HepG2 (cell line): Measurements from ENCODE around the gene PISD. TPM values are rescaled to one million over a fixed set of nuclear protein-coding genes. Genes with fewer than 3 reads are reported as not detected.

Experiments
- ATAC-seq: fragments of 200-7000 bp; cut with Tn5 transposase; 3 replicates; pipeline ENCODE4 v1.9.1; 2020; ENCODE audit warnings: mild to moderate bottlenecking, moderate library complexity
- BruUV-seq: library from RNA; stranded (reverse); fragments of 400-500 nt; replicated peaks from 2 replicates; lab custom pipeline; 2021; lab: Mats Ljungman, UMichigan
- CTCF ChIA-PET: fragments of 300-600 bp; formaldehyde crosslinking; extraction: SDS; loops from one replicate; lab custom pipeline; 2021; ENCODE audit warnings: low total read pairs, inconsistent platforms, low intra/inter-chr PET ratio; lab: Yijun Ruan, JAX
- POLR2A ChIA-PET: fragments of 350-600 bp; sonication (Branson Sonifier 250); formaldehyde crosslinking; loops from one replicate; lab custom pipeline; 2020; ENCODE audit warnings: antibody characterized with exemption, inconsistent platforms; lab: Yijun Ruan, JAX
- DNase-seq: peaks from one replicate; pipeline ENCODE4 v3.0.0-alpha.2; 2015; ENCODE audit warnings: low spot score
- FAIRE-seq: peaks from 3 replicates; lab custom pipeline; 2011; peaks lifted over from hg19 to GRCh38; lab: Jason Lieb, UNC
- H2AFZ ChIP-seq: one replicate; pipeline ENCODE4 v1.6.1; 2011; ENCODE audit warnings: low read length, inconsistent platforms
- H3K27ac ChIP-seq: fragments of 300-600 bp; 3 replicates; pipeline ENCODE4 v1.8.0; 2011; ENCODE audit warnings: mixed run types, mild to moderate bottlenecking, mixed read lengths, low read length, inconsistent platforms; ENCODE audit not compliant: insufficient read depth; ENCODE audit errors: extremely low read length
- H3K27me3 ChIP-seq, 2 experiments: fragments of 200-600 bp in 1 of 2; 2 replicates in 1 of 2; 3 replicates in 1 of 2; pipeline versions ENCODE4 v1.6.0 to v1.8.0; 2011; ENCODE audit warnings: low read length in 2 of 2, mild to moderate bottlenecking in 2 of 2, moderate library complexity in 2 of 2, inconsistent platforms in 1 of 2; ENCODE audit not compliant: insufficient read depth in 2 of 2, control insufficient read depth in 1 of 2
- H3K36me3 ChIP-seq, 2 experiments: fragments of 200-600 bp in 1 of 2; replicated peaks in 1 of 2; 2 replicates in 1 of 2; 3 replicates in 1 of 2; pipeline versions ENCODE4 v1.5.1 to v1.8.0; 2011; ENCODE audit warnings: low read length in 2 of 2, inconsistent platforms in 1 of 2; ENCODE audit not compliant: insufficient read depth in 2 of 2, control insufficient read depth in 1 of 2
- H3K4me1 ChIP-seq: 2 replicates; pipeline ENCODE4 v1.5.1; 2012; ENCODE audit warnings: low read length, inconsistent platforms; ENCODE audit not compliant: insufficient read depth
- H3K4me2 ChIP-seq: 2 replicates; pipeline ENCODE4 v1.6.0; 2011; ENCODE audit warnings: low read depth, low read length, inconsistent platforms
- H3K4me3 ChIP-seq, 3 experiments: fragments of 200-600 bp in 1 of 3; sonication (generic), shearing (Covaris generic) in 1 of 3; replicated peaks in 1 of 3; 2 replicates each; pipeline ENCODE4 v1.5.1; 2011 to 2016; ENCODE audit warnings: low read length in 3 of 3, inconsistent platforms in 2 of 3, low read depth in 2 of 3, mild to moderate bottlenecking in 2 of 3, control low read depth in 1 of 3, mixed read lengths in 1 of 3; ENCODE audit not compliant: insufficient read depth in 1 of 3
- H3K79me2 ChIP-seq: one replicate; pipeline ENCODE4 v1.6.1; 2011; ENCODE audit warnings: low read length, inconsistent platforms; ENCODE audit not compliant: insufficient read depth
- H3K9ac ChIP-seq: 2 replicates; pipeline ENCODE4 v1.6.0; 2011; ENCODE audit warnings: mild to moderate bottlenecking, low read depth, low read length, inconsistent platforms; ENCODE audit not compliant: insufficient read depth
- H3K9me3 ChIP-seq: 2 replicates; pipeline ENCODE4 v1.5.1; 2012; ENCODE audit warnings: mild to moderate bottlenecking, low read length
- H4K20me1 ChIP-seq: 2 replicates; pipeline ENCODE4 v1.6.0; 2011; ENCODE audit warnings: inconsistent platforms, mild to moderate bottlenecking, low read length, moderate library complexity; ENCODE audit not compliant: insufficient read depth
- AGO2 ChIP-seq: fragments of 200-400 bp; formaldehyde crosslinking; optimal IDR thresholded peaks from 2 replicates; pipeline ENCODE3; 2017; ENCODE audit warnings: mild to moderate bottlenecking, low read depth, low read length, moderate library complexity
- BORCS8-MEF2B ChIP-seq: sonication (generic); formaldehyde crosslinking; IDR thresholded peaks from 2 replicates; pipeline ENCODE4 v1.8.0; 2022; ENCODE audit warnings: mild to moderate bottlenecking, missing genetic modification reagents
- FOXC1 ChIP-seq: sonication (generic); formaldehyde crosslinking; IDR thresholded peaks from 2 replicates; pipeline ENCODE4 v1.8.0; 2022; ENCODE audit warnings: mild to moderate bottlenecking, missing genetic modification reagents, borderline replicate concordance
- NCOA2 ChIP-seq: sonication (generic); formaldehyde crosslinking; IDR thresholded peaks from 2 replicates; pipeline ENCODE4 v1.8.0; 2022; ENCODE audit warnings: inconsistent platforms
- SCMH1 ChIP-seq: sonication (generic); formaldehyde crosslinking; IDR thresholded peaks from 2 replicates; pipeline ENCODE4 v1.9.0; 2021; ENCODE audit warnings: missing genetic modification reagents, mild to moderate bottlenecking, borderline replicate concordance
- TOPORS ChIP-seq: sonication (generic); formaldehyde crosslinking; IDR thresholded peaks from 2 replicates; pipeline ENCODE4 v1.8.0; 2023; ENCODE audit warnings: mild to moderate bottlenecking, missing genetic modification reagents
- TP53 ChIP-seq: sonication (generic); formaldehyde crosslinking; conservative IDR thresholded peaks from 2 replicates; pipeline ENCODE4 v1.4.0; 2020; ENCODE audit warnings: missing genetic modification reagents
- ZNF564 ChIP-seq: sonication (generic); formaldehyde crosslinking; IDR thresholded peaks from 2 replicates; pipeline ENCODE4 v1.8.1; 2023; ENCODE audit warnings: mild to moderate bottlenecking, missing genetic modification reagents
- ZNF766 ChIP-seq: sonication (generic); formaldehyde crosslinking; IDR thresholded peaks from 2 replicates; pipeline ENCODE4 v1.5.0; 2020; ENCODE audit warnings: missing genetic modification reagents, borderline replicate concordance
- WGBS: methylation state at CpG from one replicate; pipeline ENCODE4 v1.1.6; 2017; ENCODE audit warnings: low lambda C conversion rate; 5-methylcytosine and 5-hydroxymethylcytosine counted together
- in situ Hi-C: cut with HindIII; loops from 2 replicates; pipeline ENCODE4 v1.10.0; 2017; ENCODE audit warnings: low pct_unique_long_range_greater_than_20kb; ENCODE audit not compliant: extremely low pct_ligation_motif_present
- intact Hi-C: fragments of 100-400 bp; cut with micrococcal nuclease; formaldehyde crosslinking; loops from one replicate; pipeline ENCODE4 v1.10.0; 2022; ENCODE audit not compliant: unreplicated experiment
- polyA plus RNA-seq, 8 experiments: library from polyadenylated mRNA; depleted of rRNA in 3 of 8; stranded (reverse) in 7 of 8; unstranded in 1 of 8; fragments of >200 nt; fragmentation: Illumina TruSeq in 4 of 8; extraction: Trizol in 4 of 8; gene quantifications; 2 replicates each; pipeline versions ENCODE4 v1.2.1 to v1.2.3, GENCODE V29; 2011 to 2016; ENCODE audit warnings: low read depth in 4 of 8, missing spikeins in 1 of 8, mixed read lengths in 1 of 8; ENCODE audit not compliant: insufficient read depth in 1 of 8
- total RNA-seq, 5 experiments: library from RNA; depleted of rRNA; stranded (reverse); fragments of >200 nt; fragmentation: Illumina TruSeq; extraction: Trizol; gene quantifications; 2 replicates each; pipeline ENCODE4 v1.2.3, GENCODE V29; 2016; ENCODE audit warnings: low read depth in 1 of 5
- TF ChIP-seq, protein P1 (sequence below): sonication (generic); formaldehyde crosslinking; IDR thresholded peaks from 2 replicates; pipeline ENCODE4 v1.5.0; 2020; ENCODE audit warnings: missing genetic modification reagents, mild to moderate bottlenecking, borderline replicate concordance
- TF ChIP-seq, protein P2 (sequence below): sonication (generic); formaldehyde crosslinking; IDR thresholded peaks from 2 replicates; pipeline ENCODE4 v1.5.0; 2020; ENCODE audit warnings: missing genetic modification reagents
- TF ChIP-seq, protein P3 (sequence below): sonication (generic); formaldehyde crosslinking; IDR thresholded peaks from 2 replicates; pipeline ENCODE4 v1.8.1; 2023; ENCODE audit warnings: missing genetic modification reagents, mild to moderate bottlenecking, borderline replicate concordance
- TF ChIP-seq, protein P4 (sequence below): sonication (generic); formaldehyde crosslinking; IDR thresholded peaks from 2 replicates; pipeline ENCODE4 v1.8.0; 2022; ENCODE audit warnings: mild to moderate bottlenecking, missing genetic modification reagents, moderate library complexity
- TF ChIP-seq, protein P5 (sequence below): sonication (generic); formaldehyde crosslinking; IDR thresholded peaks from 2 replicates; pipeline ENCODE4 v1.4.0; 2020; ENCODE audit warnings: missing genetic modification reagents

The PISD gene
- total and polyA plus RNA-seq, 2 of the 13 experiments (the other 11 are each of a cell fraction or from before 2014, with no cell fraction given), result 30.1 to 47.7 TPM

DNA sequence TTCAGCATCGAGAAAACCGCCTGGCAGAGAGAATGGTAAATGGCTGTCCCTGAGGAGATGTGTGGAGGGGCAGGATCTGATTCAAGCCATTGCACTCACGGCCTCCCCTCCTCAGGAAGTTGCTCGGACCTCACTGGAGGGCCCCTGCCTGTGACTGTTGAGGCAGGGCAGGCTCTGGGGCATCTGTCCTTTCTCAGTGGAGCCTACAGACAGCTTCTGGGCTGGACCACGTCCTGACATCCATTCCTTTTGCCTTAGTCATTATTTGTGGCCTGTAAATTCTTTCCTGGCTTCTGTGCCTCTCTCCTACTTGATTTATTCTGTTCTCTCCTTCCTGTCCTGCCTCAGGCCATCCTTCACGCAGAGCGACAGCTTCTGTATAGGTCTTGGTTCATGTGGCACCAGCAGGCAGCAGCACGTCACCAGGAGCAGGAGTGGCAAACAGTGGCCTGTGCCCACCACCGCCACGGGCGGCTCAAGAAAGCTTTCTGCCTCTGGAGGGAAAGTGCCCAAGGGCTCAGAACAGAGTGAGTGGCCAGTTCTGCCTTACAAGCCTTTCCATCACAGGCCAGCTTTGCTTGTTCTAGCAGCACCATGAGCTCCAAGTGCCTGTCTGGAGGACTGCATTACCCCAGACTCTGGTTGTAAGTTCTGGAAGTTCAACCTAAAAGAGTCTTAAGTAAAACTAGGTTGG is 59.6 kb downstream of the PISD start:
- Histone ChIP-seq H3K27me3 (no peaks in the 10 kb centered on the region), H3K4me2 (no peak overlapping the region), H2AFZ (no peak overlapping the region), H3K27ac (no peak overlapping the region), H3K4me1 (peaks cover 25% of the 10 kb centered on the region), H3K36me3 (peaks cover 12 to 40% of the 10 kb centered on the region in 2 experiments; a peak in 4 of 5 replicates), H4K20me1 (no peaks in the 10 kb centered on the region), H3K4me3 (no peak overlapping the region), H3K9ac (no peak overlapping the region), H3K79me2 (peaks cover 2% of the 10 kb centered on the region), H3K9me3 (no peaks in the 10 kb centered on the region)
- FAIRE-seq (no peak), DNase-seq (no peak), ATAC-seq (no peak)
- intact Hi-C loops (loop anchor here (5.0 kb wide), 1 partner anchor 40 kb away; no protein-coding TSS in a partner anchor), in situ Hi-C loops (no loop called here)
- no TSS peak for BruUV-seq
- TF ChIP-seq TOPORS, result no peak
- 0 out of 2 replicates have a peak, but pooled peaks have one; percentile 30 for TF ChIP-seq ZNF564 (CRISPR knock-in tag)
- 85% methylated on average over 11 of the region's 11 CpGs for WGBS
- CTCF ChIA-PET, result no interaction called here
- POLR2A ChIA-PET, result no interaction called here

DNA sequence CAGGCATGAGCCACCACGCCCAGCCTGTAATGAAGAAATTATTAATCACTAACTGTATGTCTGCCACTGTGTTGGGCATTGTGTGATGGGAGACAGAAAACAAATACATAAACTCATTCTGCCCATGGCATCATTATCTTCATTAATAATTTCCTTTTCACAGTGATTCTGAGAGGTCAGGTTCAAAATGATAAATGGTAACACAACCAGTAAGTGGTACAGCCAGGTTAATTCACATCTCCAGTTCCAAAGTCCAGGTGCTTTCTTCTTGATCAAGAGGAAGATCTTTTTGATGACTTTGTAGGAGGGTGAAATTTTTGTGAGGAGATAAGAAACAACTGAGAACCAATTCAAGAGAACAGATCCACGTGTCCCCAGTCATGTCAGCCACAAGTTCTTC is 66.7 kb downstream of the PISD start:
- POLR2A ChIA-PET, result no interaction called here
- Histone ChIP-seq H3K9me3 (no peaks in the 10 kb centered on the region), H3K4me3 (no peak overlapping the region), H4K20me1 (no peaks in the 10 kb centered on the region), H3K27me3 (no peaks in the 10 kb centered on the region), H3K9ac (no peak overlapping the region), H3K79me2 (peaks cover 5% of the 10 kb centered on the region), H3K4me1 (peaks cover 17% of the 10 kb centered on the region), H2AFZ (no peak overlapping the region), H3K36me3 (0 out of 5 replicates have a peak, but pooled peaks cover 0 to under 1% of the 10 kb centered on the region in 2 experiments)
- DNase-seq (no peak), FAIRE-seq (no peak), ATAC-seq (no peak)
- in situ Hi-C loops (no loop called here), intact Hi-C loops (no loop called here)
- CTCF ChIA-PET, result no interaction called here
- 86% methylated on average over 2 of the region's 2 CpGs for WGBS
- BruUV-seq, result no TSS peak
- TF ChIP-seq TP53 (CRISPR knock-in tag) (no peak), SCMH1 (CRISPR knock-in tag) (no peak), BORCS8-MEF2B (CRISPR knock-in tag) (no peak), FOXC1 (CRISPR knock-in tag) (no peak), NCOA2 (CRISPR knock-in tag) (no peak), AGO2 (no peak), ZNF766 (CRISPR knock-in tag) (no peak)
- TF ChIP-seq, protein P1, sequence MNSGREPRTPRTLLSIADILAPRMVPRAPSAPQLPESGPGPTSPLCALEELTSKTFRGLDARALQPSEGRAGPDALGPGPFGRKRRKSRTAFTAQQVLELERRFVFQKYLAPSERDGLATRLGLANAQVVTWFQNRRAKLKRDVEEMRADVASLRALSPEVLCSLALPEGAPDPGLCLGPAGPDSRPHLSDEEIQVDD (CRISPR knock-in tag), result no peak
- TF ChIP-seq, protein P2, sequence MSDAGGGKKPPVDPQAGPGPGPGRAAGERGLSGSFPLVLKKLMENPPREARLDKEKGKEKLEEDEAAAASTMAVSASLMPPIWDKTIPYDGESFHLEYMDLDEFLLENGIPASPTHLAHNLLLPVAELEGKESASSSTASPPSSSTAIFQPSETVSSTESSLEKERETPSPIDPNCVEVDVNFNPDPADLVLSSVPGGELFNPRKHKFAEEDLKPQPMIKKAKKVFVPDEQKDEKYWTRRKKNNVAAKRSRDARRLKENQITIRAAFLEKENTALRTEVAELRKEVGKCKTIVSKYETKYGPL (CRISPR knock-in tag), result no peak
- TF ChIP-seq, protein P3, sequence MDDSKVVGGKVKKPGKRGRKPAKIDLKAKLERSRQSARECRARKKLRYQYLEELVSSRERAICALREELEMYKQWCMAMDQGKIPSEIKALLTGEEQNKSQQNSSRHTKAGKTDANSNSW, result no peak
- TF ChIP-seq, protein P4, sequence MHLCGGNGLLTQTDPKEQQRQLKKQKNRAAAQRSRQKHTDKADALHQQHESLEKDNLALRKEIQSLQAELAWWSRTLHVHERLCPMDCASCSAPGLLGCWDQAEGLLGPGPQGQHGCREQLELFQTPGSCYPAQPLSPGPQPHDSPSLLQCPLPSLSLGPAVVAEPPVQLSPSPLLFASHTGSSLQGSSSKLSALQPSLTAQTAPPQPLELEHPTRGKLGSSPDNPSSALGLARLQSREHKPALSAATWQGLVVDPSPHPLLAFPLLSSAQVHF (CRISPR knock-in tag), result no peak
- TF ChIP-seq, protein P5, sequence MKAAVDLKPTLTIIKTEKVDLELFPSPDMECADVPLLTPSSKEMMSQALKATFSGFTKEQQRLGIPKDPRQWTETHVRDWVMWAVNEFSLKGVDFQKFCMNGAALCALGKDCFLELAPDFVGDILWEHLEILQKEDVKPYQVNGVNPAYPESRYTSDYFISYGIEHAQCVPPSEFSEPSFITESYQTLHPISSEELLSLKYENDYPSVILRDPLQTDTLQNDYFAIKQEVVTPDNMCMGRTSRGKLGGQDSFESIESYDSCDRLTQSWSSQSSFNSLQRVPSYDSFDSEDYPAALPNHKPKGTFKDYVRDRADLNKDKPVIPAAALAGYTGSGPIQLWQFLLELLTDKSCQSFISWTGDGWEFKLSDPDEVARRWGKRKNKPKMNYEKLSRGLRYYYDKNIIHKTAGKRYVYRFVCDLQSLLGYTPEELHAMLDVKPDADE (CRISPR knock-in tag), result no peak
- TF ChIP-seq, all 625 proteins: peak for 0
- no peak overlapping the region; the same call in 1 of the 2 replicates for H3K4me2 ChIP-seq
- H3K27ac ChIP-seq, result no peak overlapping the region
